Measurements from ENCODE around the gene TCF21.
"Not testable (repeated sequence)": the region's sequence is repeated elsewhere in the genome, so short reads cannot be mapped to it uniquely, and the experiment has no call there.

TCF21 gene

GRCh38 chr6:133888929-133889556 is at the start of gene TCF21:
Gene TCF21, plus strand, starts transcription at chr6:133889113. Its CDS starts 285 bp downstream, at chr6:133889398.
- DNase-seq (ENCODE audit: low read depth), result no peak

- DNase-seq (ENCODE audit: low read depth), result no peak
Observed at GRCh38 chr6:133841176-133841575, 47.7 kb upstream of the TCF21 start.

DNA sequence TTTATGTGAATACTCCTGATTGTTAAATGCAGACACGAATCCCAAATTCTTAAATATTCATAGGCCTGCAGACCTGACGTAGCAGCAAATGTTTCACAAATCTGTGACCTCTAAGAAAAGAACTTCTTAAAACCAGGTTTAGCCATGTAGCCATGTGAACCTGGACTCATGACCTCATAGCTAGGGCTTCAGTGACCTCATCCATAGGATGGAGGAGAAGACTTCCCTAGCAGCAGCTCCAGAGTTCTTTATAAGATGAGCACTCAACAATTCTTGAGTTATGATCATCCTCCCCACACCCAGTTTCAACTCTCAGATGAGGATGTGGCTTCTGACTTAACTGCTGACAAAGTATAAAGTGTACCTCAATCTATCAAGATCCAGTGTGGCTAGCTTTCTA is 45.8 kb upstream of the TCF21 start:
- DNase-seq (ENCODE audit: low read depth), result no peak

GRCh38 chr6:133844709-133845108 is 44.2 kb upstream of the TCF21 start:
- no peak for DNase-seq (ENCODE audit: low read depth)

DNA sequence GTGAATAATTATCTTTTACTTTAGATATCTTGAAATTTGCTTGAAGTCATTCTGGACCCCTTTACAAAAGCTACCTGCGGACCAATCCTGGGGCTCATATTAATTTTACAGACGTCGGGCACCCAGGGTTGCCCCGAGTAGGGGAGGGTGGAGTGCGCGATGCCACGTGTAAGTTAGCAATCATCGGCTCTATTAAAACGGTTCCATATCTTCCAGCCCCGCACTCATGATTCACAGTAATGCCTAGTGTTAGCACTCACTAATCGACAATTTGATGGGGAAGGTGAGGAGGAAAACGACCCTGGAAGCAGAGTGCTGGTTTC is 34.9 kb upstream of the TCF21 start:
- DNase-seq (ENCODE audit: low read depth), result no peak

- DNase-seq (ENCODE audit: low read depth), result no peak
Observed at GRCh38 chr6:133854364-133855275, 34.3 kb upstream of the TCF21 start.

GRCh38 chr6:133855276-133855990 is 33.5 kb upstream of the TCF21 start:
- DNase-seq (ENCODE audit: low read depth), result no peak

DNA sequence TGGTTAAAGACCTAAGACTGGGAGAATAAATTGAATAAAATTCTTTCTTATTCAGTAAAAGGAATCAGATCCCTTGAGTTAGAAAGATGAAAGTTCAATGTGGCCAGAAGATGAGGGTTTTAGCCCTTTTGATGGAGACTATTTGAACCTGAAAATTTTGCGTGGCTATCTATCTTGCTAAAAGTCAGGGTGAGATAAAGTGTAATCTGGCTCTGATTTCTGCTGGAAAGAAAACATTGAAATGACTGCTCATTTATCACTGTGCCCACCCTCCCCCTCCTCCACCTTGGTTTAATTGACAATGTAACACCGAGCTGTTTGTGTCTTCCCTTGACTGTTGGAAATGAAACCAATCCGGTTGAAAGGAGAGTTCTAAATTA is 32.9 kb upstream of the TCF21 start:
- no peak for DNase-seq (ENCODE audit: low read depth)

DNA sequence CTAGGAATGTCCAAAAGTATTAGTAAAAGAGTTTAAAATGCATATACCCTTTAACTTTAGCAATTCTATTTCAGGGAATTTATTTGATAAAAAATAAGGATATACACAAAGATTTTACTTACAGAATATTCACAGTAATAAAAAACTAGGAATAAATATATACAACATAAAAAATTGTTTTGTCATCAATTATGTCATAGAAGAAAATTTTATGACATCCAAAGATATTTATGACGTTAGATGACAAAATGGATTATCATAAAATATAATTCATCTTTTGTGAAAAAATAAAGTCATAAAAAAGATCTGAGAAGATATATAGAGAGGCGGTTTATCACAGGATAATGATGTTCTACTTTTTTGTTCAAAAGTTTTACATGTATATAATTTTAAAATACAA is 32.0 kb upstream of the TCF21 start:
- no peak for DNase-seq (ENCODE audit: low read depth)

- no peak for DNase-seq (ENCODE audit: low read depth)
Observed at GRCh38 chr6:133857696-133858095, 31.2 kb upstream of the TCF21 start.

DNA sequence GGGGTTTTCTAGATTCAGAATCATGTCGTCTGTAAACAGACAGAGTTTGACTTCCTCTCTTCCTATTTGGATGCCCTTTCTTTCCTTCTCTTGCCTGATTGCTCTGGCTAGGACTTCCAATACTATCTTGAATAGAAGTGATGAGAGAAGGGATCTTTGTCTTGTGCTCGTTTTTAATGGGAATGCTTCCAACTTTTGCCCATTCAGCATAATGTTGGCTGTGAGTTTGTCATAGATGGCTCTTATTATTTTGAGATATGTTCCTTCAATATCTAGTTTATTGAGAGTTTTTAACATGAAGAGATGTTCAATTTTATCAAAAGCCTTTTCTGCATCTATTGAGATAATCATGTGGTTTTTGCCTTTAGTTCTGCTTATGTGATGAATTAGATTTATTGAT is 27.6 kb upstream of the TCF21 start:
- DNase-seq (ENCODE audit: low read depth), result not testable (repeated sequence)

DNA sequence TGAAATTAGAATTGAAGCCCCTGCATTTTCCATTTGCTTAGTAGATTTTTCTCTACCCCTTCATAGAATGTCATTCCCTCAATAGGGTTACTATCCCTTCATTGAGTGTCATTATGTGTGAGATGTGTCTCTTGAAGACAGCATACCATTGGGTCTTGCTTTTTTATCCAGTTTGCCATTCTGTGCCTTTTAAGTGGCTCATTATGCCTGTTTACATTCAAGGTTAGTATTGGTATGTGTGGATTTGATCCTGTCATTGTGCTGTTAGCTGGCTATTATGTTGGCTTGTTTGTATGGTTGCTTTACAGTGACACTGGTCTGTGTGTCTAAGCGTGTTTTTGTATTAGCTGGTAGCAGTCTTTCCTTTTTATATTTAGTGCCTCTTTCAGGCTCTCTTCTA is 25.7 kb upstream of the TCF21 start:
- no peak for DNase-seq (ENCODE audit: low read depth)

DNA sequence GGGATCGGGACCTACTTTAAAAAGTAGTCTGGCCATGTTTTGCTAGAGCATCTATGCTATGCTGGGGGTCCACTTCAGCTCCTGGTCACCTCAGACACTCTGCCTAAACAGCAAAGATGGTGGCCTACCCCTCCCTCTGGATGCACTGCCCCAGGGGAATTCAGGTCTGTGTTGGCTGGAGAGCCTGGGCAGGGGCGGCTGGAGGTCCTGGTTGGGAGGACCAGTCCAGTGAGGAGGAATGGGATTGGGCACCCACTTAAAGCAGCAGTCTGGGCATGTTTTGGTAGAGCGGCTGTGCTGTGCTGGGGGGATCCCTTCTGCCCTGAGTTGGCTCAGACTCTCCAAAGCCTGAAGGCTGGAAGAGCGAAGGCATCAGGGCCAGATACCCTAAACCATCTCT is 23.2 kb upstream of the TCF21 start:
- no peak for DNase-seq (ENCODE audit: low read depth)

DNA sequence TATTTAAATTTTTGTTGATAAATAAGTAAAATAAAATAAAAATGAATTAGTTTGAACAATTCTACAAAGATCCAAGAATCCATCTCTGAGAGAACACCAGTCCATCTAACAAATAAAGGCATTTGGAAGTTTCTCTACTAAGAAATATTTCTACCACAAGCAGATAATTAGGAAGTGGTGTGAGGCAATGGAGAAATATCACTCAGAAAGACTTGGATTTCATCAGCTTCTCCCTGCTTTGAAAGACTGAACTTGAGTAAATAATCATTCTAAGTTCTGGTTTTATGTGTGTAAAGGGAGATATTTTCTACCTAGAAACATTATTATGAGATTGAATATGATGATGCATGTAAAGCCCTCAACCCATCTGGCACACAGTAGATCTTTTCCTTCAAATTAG is 17.8 kb upstream of the TCF21 start:
- no peak for DNase-seq (ENCODE audit: low read depth)

DNA sequence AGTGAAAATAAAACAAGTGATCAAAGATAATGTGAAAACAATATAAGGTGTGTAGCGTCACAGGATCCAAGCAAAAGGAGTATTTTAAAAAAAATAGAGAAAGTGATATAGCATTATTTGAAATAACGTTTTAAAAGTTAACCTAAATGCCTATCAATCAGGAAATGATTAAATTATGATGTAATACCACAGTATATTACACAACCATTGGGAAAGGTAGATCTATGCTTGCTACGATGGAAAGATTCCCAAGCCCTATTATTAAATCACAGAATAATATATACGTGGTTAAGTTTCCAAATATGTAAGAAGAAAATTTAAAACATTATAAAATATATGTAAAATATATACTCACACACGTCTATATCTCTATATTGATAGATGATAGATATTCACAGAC is 15.4 kb upstream of the TCF21 start:
- DNase-seq (ENCODE audit: low read depth), result no peak

GRCh38 chr6:133877116-133877515 is 11.8 kb upstream of the TCF21 start:
- DNase-seq (ENCODE audit: low read depth), result no peak

DNA sequence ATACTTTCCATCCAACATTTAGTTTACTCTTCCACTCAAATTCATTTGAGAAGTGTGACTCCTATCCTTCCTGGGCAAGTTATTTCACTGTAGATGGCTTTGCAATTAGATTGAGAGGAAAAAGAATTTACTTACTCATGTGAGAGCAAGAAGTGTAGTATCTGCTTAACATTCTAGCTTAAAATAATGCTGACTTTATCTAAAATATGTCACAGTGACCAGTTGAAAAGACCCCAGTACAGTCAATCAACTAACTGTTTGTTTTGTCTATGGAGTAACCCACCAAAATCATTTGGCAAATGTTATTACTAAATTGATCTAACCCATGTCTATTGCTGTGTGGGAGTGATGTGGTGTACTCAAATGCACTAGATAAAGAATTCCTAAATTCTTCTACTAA is 8.9 kb upstream of the TCF21 start:
- no peak for DNase-seq (ENCODE audit: low read depth)

GRCh38 chr6:133880896-133881295 is 8.0 kb upstream of the TCF21 start:
- DNase-seq (ENCODE audit: low read depth), result no peak

DNA sequence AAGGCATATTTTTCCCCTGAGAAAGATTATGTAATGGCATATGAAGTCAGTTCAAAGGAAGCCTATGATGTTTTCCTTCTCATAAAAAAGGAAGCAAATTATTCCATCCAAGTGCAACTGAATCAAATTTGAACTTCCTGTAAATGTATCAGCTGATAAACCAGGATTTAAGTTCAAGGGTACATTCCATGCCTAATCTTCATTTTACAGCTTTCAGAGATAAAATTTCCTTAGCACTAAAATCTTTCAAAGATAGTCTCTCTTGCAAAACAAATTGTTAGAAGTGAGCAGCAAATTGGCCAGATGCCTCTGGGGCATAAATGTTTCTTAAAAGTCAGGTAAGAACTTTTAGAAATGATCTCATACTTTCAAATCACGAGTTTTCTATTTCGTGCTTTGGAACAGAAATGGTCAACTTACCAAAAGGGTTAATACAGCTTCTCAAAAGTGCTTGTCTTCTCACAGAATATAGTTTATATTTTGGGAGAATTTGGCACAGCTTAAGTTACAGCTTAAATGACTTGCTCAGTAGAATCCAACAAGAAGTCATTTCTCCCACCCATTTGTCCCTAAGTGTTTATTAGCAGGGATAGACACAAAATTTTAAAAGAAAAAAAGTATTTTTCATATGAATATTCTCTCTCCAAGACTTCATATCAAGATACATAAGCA is 2.7 kb upstream of the TCF21 start:
- no peak for DNase-seq (ENCODE audit: low read depth)

GRCh38 chr6:133887156-133887879 is 1.6 kb upstream of the TCF21 start:
- no peak for DNase-seq (ENCODE audit: low read depth)

DNA sequence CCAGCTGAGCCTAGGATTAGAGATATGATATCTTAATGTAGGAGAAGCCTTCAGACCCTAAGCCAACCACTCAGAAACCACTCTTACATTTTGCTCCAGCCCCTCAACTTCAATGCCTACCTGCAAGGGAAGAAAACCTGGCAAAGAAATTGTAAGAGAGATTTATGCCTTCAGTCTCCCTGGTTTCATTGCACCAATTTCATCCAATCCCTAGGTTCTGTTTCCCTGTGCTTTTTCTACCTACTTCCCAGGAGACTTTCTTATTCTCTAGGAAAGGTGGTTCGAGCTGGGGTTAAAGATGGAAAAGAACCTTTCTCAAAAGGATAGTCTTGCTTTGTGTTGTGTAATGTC is 1.1 kb upstream of the TCF21 start:
- no peak for DNase-seq (ENCODE audit: low read depth)
